GM08714 (cell line): ENCODE measurements around the gene MOB2.
"Not testable (repeated sequence)": the region's sequence is repeated elsewhere in the genome, so short reads cannot be mapped to it uniquely, and the experiment has no call there.

Source experiments
- H3K4me3 ChIP-seq: fragments of 200-500 bp; sonication (Bioruptor generic); 2 replicates; pipeline ENCODE4 v1.5.1; 2014; ENCODE audit warnings: mild to moderate bottlenecking, low read length, inconsistent platforms
- ZNF274 ChIP-seq: IDR thresholded peaks from 2 replicates; pipeline ENCODE4 v1.6.1; 2012; ENCODE audit warnings: mild to moderate bottlenecking, low read depth, low read length

MOB2 gene

DNA sequence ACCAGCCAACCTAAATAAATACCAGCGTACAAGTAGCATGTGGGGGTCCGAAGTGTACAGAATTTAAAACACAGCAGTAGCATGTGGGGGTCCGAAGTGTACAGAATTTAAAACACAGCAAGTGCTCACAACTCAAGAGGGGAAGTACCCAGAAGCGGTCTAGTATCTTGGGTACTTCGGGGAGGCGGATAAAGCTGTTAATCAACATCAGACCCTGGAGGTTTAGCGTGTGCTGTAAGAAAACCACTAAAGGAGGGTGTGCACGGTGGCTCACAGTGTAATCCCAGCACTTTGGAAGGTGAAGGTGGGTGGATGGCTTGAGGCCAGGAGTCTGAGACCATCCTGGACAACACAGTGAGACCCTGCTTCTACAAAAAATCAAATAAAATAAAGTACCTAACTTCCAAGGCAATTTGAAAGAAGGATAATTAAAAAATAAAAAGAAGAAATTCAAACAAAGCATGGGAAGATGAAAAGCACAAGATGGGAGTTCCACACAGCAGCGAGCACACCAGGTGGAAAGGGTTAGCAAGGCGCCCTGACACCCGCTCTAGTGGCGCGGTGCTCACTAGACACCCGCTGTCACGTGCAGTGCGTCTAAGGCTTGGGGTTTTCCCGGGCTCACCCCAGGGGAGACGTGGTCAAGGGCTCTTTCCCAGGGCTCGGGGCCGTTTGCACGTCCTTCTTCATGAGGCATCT lies 35.0 kb upstream of the MOB2 start:
- TF ChIP-seq ZNF274, result no peak
- no peak overlapping the region; the same call in 1 of the 2 replicates for H3K4me3 ChIP-seq

GRCh38 chr11:1520663-1521267 lies 34.2 kb upstream of the MOB2 start:
- TF ChIP-seq ZNF274, result no peak

GRCh38 chr11:1520209-1520662 lies 33.7 kb upstream of the MOB2 start:
- TF ChIP-seq ZNF274, result no peak
- H3K4me3 ChIP-seq, result no peak overlapping the region

More at GRCh38 chr11:1520663-1521267, 34.2 kb upstream of the MOB2 start:
- H3K4me3 ChIP-seq, result no peak overlapping the region; the same call in 1 of the 2 replicates

DNA sequence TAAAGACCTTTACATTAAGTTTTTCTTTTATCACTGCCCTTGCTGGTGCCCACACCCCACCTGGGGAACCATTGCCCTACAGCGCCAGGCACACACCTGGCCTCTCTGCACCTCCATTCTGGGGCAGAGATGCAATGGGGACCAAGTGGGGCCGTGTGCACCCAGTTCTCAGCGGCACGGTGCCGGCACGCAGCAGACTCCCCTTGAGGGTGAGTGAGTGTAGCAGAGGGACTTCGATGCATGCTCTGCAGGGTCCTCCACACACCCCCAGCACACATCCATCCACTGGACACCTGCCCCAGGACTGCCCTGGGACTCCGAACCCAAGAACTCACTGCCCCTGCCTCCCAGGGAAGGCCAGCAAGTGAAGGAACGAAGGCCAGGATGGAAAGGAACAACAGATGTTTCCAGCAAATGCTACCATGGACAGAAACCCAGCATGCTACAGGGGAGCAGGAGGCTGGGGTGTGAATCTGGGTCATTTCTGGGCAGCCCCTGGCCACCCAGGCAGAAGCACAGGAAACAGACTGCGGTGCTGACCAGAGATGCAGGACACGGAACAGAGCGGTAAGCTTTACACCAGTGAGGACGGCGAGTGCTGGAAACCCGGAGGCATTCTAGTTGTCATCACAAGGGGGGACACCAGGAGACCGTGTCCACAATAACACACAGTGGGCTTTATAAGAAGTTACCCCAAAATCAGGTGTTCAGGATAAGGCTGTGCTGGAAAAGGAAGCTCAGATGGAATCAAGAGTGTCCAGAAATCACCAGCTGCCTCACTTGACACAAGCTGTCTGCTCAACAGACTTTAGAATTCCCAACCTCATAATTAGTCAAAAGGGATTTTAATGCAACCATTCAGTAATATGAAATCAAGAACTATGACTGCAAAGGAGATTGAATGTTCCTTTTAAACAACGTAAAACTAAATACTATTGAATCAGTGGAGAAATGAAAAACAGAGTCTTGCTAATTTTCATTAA lies 32.7 kb upstream of the MOB2 start:
- no peak overlapping the region for H3K4me3 ChIP-seq
- no peak for TF ChIP-seq ZNF274

GRCh38 chr11:1518301-1518700 lies 31.7 kb upstream of the MOB2 start:
- no peak overlapping the region for H3K4me3 ChIP-seq
- no peak for TF ChIP-seq ZNF274

GRCh38 chr11:1517117-1518005 lies 30.8 kb upstream of the MOB2 start:
- no peak for TF ChIP-seq ZNF274
- H3K4me3 ChIP-seq, result no peak overlapping the region

GRCh38 chr11:1516273-1517067 lies 29.9 kb upstream of the MOB2 start:
- TF ChIP-seq ZNF274, result no peak
- H3K4me3 ChIP-seq, result no peak overlapping the region

DNA sequence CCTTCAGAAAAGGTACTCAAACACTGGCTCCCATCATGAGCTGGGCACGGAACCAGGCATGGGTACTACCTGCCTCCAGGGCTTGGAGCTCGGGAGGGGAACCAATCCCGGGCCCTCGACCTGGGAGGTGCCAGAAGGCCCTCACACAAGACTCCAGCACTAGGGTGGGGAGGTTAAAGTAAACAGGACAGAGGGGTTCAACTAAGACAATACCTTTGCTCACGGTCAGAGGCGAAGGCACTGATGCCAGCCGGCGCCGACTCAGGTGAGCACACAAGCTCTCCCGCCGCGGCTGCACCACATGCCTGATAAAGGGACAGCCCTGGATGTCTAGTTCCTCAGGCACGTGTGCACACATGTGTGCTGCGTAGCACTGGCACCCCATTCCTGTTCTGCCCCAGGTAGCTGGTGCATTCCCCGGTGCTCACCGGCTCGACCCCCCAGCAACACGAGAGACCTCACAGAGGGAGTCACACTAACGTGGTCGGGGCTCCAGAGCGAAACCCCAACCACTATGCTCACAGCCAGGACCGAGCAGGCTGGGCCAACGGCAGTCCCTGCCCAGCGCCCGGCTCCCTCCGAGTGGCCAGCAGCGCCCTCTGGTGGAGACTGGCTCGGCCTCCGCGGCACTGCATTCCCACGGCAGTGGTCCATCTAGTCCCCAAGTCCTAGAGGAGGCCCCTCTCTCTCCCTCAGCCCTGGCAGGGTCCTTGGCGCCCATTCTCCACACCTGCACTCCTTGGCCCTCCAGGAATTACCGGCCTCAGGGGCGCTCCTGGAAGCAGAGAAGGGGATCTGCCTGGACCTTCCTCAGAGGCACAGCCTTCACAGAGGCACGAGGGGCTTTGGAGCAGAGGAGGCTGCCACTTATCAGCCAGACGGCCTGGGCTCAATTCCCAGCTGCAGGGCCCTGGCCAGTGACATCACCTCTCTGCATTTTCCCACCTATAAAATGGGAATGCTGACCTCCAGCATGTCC lies 28.8 kb upstream of the MOB2 start:
- no peak overlapping the region for H3K4me3 ChIP-seq
- no peak for TF ChIP-seq ZNF274

GRCh38 chr11:1514336-1515061 lies 27.9 kb upstream of the MOB2 start:
- H3K4me3 ChIP-seq, result no peak overlapping the region
- no peak for TF ChIP-seq ZNF274

GRCh38 chr11:1513326-1514296 lies 27.0 kb upstream of the MOB2 start:
- TF ChIP-seq ZNF274, result no peak
- no peak overlapping the region for H3K4me3 ChIP-seq

- not testable (repeated sequence) for H3K4me3 ChIP-seq
Measured at GRCh38 chr11:1512531-1513258, 26.1 kb upstream of the MOB2 start.
